C4-2B (cell line): ENCODE data around the gene ACOX1.

Experiments used
- H3K27ac ChIP-seq: fragments of 450-650 bp; 2 replicates; pipeline ENCODE4 v1.5.1; 2017
- ZFX ChIP-seq: fragments of 450-650 bp; IDR thresholded peaks from 2 replicates; pipeline ENCODE4 v1.6.1; 2017
- TF ChIP-seq, protein P1 (sequence below): fragments of 450-650 bp; conservative IDR thresholded peaks from 2 replicates; pipeline ENCODE4 v1.5.1; 2017; ENCODE audit warnings: mild to moderate bottlenecking

Gene ACOX1

DNA sequence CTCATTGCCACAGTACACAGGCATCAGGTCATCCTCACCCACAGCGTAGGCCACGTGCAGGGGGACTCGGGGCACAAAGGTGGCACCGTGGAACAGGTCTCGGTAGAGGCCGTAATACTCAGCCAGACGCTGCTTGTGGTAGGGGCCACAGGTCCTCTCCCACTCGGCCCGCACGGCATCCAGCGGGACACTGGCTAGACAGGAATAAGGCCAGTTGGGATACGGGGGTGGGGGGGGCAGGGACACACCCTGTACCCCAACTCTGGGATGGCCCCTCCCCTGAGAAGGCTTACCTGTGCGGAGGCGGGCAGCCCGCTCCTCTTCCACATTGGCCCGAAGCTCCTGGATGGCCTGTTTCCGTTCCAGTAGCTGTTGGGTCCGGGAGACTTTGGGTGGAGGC, 77.2 kb downstream of the ACOX1 start:
- H3K27ac ChIP-seq: no peak overlapping the region
- no peak for TF ChIP-seq ZFX
- TF ChIP-seq, protein P1, sequence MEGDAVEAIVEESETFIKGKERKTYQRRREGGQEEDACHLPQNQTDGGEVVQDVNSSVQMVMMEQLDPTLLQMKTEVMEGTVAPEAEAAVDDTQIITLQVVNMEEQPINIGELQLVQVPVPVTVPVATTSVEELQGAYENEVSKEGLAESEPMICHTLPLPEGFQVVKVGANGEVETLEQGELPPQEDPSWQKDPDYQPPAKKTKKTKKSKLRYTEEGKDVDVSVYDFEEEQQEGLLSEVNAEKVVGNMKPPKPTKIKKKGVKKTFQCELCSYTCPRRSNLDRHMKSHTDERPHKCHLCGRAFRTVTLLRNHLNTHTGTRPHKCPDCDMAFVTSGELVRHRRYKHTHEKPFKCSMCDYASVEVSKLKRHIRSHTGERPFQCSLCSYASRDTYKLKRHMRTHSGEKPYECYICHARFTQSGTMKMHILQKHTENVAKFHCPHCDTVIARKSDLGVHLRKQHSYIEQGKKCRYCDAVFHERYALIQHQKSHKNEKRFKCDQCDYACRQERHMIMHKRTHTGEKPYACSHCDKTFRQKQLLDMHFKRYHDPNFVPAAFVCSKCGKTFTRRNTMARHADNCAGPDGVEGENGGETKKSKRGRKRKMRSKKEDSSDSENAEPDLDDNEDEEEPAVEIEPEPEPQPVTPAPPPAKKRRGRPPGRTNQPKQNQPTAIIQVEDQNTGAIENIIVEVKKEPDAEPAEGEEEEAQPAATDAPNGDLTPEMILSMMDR: no peak

DNA sequence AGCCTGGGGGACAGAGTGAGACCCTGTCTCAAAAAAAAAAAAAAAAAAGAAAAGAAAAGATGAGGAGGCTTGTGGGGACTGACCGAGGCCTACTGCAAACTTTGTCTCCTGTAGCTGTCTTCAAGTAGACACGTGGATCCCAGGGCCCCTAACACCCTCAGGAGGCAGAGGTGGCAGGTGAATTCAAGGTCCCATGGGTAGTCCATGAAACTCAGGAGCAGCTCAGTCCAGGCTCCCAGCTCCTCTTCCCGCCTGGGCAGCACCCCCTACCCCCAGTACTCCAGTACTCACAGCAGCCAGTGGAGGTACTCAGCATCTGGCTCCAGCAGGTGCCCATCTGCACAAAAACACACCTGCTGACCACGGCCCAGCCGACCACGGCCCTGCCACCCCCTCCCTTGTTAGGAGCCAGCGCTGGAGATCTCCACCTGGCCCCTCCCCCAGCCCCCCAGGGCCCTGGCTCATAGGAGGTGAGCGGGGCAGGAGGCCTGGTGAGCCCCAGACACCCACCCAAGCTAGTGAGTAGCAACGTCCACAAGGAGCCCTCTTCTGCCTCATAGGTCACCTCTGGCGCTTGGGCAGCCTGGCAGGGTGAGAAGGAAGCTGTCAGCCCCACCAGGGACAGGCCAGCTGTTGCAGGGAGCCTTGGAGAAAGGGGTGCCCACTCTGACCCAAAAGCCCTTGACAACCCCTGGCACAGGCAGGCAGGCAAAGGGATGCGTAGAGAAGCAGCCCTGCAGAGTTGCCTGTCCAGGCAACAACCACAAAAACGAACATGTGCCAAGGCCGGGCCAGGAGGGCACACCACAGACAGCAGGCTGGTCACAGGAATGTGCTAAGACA, 78.1 kb downstream of the ACOX1 start:
- no peak overlapping the region for H3K27ac ChIP-seq
- TF ChIP-seq ZFX: no peak
- TF ChIP-seq, protein P1: no peak

DNA sequence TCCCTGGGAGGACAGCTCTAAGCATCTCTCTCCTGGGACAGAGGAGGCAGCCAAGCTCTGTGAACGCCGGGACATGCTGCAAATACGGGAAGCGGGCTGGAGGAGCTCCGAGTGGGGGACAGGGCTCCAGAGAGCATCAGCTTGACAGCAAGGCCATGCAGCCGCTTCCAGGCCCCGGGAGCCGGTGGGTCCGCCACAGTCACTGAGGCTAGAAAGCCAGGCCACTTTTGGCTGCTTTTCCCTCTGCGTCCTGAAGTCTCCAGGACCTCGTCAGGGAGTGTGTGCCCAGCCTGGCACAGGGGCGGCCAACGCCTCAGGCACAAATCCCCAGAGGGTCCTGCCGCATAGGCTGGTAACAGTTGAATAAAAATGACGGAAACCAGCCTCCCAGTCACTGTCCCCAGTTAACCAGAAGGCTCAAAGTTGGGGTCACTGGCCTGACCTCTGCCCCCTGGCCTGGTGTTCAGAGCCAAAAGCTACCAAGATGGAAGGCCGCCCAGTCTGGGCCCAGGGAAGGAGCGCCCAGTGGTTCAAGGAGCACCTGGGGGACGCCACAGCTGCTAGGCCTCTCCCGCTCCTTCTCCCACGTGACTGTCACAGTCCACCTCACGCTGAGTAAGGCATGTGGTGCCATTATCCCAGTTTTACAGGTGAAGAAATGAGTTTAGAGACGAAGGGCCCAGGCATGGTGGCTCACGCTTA, 79.0 kb downstream of the ACOX1 start:
- H3K27ac ChIP-seq: no peak overlapping the region
- TF ChIP-seq ZFX: no peak
- TF ChIP-seq, protein P1: no peak

DNA sequence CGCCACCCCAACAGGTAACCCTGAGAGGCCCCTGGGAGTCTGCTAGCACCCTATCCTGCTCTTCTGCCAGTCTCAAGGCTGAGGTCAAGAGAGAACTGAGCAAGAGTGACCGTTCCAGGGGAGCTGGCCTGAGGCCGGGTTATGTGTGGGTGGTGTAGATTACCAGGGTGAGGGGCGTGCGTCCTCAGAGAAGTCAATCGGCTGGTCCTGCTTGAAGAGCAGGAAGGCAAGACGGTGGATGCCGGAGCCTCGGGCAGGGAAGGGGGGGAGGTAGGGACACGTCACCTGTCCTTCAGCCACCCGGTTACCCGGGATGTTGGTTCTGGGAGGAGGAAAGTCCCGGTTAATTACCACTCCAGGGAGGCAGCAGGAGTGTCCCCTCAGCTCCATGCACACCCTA, 79.6 kb downstream of the ACOX1 start:
- no peak overlapping the region for H3K27ac ChIP-seq
- TF ChIP-seq, protein P1: no peak
- no peak for TF ChIP-seq ZFX

DNA sequence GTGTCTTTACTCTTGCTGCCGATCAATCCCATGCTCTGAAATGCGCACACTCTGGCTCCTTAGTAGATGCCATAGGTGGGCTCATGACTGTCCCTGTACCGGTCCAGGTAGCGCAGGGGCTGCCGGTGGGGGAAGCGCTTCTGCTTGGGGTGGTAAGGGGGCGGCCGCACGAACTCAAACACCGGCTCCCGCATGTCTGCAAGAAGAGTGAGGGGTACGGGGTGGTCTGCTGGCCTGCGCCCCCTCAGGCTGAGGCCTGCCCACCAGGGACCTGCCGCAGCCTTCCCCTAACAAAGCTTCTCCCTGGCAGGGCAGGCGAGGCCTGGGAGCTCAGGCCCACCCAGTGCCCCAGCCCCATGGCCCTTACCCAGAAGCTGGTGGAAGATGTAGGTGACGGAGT, 80.2 kb downstream of the ACOX1 start:
- H3K27ac ChIP-seq: no peak overlapping the region
- TF ChIP-seq, protein P1: no peak
- no peak for TF ChIP-seq ZFX

DNA sequence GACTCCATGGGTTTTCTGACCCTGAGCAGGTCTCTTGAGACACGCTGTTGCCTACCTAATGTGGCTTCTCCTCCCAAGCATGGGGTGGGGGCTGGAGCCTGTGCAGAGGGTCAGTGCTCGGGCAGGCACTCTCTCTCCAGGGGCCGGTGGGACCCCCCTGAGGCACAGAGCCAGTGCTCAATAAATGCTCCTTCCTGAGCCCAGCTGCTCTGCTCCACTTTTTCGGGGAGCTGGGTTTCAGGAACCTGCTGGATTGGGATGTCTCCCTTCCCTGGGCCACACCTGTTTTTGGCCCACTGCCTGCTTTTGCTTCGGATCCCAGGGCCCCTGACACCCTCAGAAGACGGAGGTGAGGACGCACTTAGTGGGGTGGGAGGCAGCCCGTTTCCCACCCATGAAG, 80.9 kb downstream of the ACOX1 start:
- TF ChIP-seq, protein P1: no peak
- no peak for TF ChIP-seq ZFX
- H3K27ac ChIP-seq: no peak overlapping the region
